IMR-90 (cell line): ENCODE results near the gene KCNMB2. TPM values are rescaled to one million over a fixed set of nuclear protein-coding genes. Genes with fewer than 3 reads are reported as not detected.

ENCODE experiments used
- ATAC-seq: fragments of 200-7000 bp; cut with Tn5 transposase; 2 replicates; pipeline ENCODE4 v1.9.1; 2020; ENCODE audit warnings: low read depth, mild to moderate bottlenecking, moderate library complexity
- BruUV-seq: library from RNA; stranded (reverse); fragments of 400-500 nt; replicated peaks from 2 replicates; lab custom pipeline; 2021; lab: Mats Ljungman, UMichigan
- CTCF ChIA-PET: fragments of 300-600 bp; formaldehyde crosslinking; extraction: SDS; loops from one replicate; lab custom pipeline; 2021; ENCODE audit warnings: antibody characterized with exemption; lab: Yijun Ruan, JAX
- POLR2A ChIA-PET: fragments of 300-600 bp; sonication (Branson Sonifier 250); formaldehyde crosslinking; loops from one replicate; lab custom pipeline; 2022; ENCODE audit warnings: antibody characterized with exemption; ENCODE audit not compliant: unreplicated experiment; lab: Charles Lee
- DNase-seq: peaks from one replicate; pipeline ENCODE4 v3.0.0; 2013
- H2AFZ ChIP-seq: replicated peaks from 2 replicates; pipeline ENCODE3; 2013; ENCODE audit warnings: low read length, mild to moderate bottlenecking; ENCODE audit not compliant: poor library complexity
- H2AK5ac ChIP-seq: 2 replicates; pipeline ENCODE4 v1.6.1; 2013; ENCODE audit warnings: low read depth, low read length, inconsistent platforms
- H2AK9ac ChIP-seq: replicated peaks from 2 replicates; pipeline ENCODE3; 2013; ENCODE audit warnings: mild to moderate bottlenecking, low read depth, low read length, moderate library complexity; ENCODE audit not compliant: poor library complexity
- H2BK120ac ChIP-seq: 2 replicates; pipeline ENCODE4 v1.6.1; 2013; ENCODE audit warnings: low read depth, low read length, inconsistent platforms
- H2BK15ac ChIP-seq: 3 replicates; pipeline ENCODE4 v1.6.1; 2013; ENCODE audit warnings: low read depth, low read length, inconsistent platforms
- H2BK20ac ChIP-seq: 2 replicates; pipeline ENCODE4 v1.6.1; 2013; ENCODE audit warnings: low read depth, mild to moderate bottlenecking, inconsistent platforms, low read length, moderate library complexity
- H2BK5ac ChIP-seq: 2 replicates; pipeline ENCODE4 v1.6.1; 2013; ENCODE audit warnings: mild to moderate bottlenecking, low read depth, low read length, inconsistent platforms; ENCODE audit not compliant: poor library complexity, severe bottlenecking
- H3K14ac ChIP-seq: replicated peaks from 2 replicates; pipeline ENCODE4 v1.6.1; 2013; ENCODE audit warnings: low read depth, low read length, inconsistent platforms
- H3K18ac ChIP-seq: 2 replicates; pipeline ENCODE4 v1.6.1; 2013; ENCODE audit warnings: low read depth, low read length, control low read depth
- H3K23ac ChIP-seq: 2 replicates; pipeline ENCODE4 v1.6.1; 2013; ENCODE audit warnings: low read depth, low read length, inconsistent platforms
- H3K27ac ChIP-seq: 2 replicates; pipeline ENCODE4 v1.5.1; 2013; ENCODE audit warnings: mild to moderate bottlenecking, control low read depth, low read length; ENCODE audit not compliant: insufficient read depth
- H3K27me3 ChIP-seq: 2 replicates; pipeline ENCODE4 v1.6.1; 2013; ENCODE audit warnings: low read length; ENCODE audit not compliant: control insufficient read depth, insufficient read depth
- H3K36me3 ChIP-seq: 2 replicates; pipeline ENCODE4 v1.6.1; 2013; ENCODE audit warnings: low read length, mixed read lengths; ENCODE audit not compliant: control insufficient read depth, insufficient read depth
- H3K4ac ChIP-seq: 2 replicates; pipeline ENCODE4 v1.6.1; 2013; ENCODE audit warnings: low read depth, low read length, inconsistent platforms
- H3K4me1 ChIP-seq: 2 replicates; pipeline ENCODE4 v1.6.1; 2013; ENCODE audit warnings: low read length, mixed read lengths; ENCODE audit not compliant: control insufficient read depth, insufficient read depth
- H3K4me2 ChIP-seq: 2 replicates; pipeline ENCODE4 v1.6.1; 2013; ENCODE audit warnings: low read depth, mild to moderate bottlenecking, control low read depth, low read length, moderate library complexity
- H3K4me3 ChIP-seq: 2 replicates; pipeline ENCODE4 v1.5.1; 2013; ENCODE audit warnings: low read depth, mild to moderate bottlenecking, control low read depth, low read length, moderate library complexity; ENCODE audit not compliant: insufficient read depth
- H3K56ac ChIP-seq: 2 replicates; pipeline ENCODE4 v1.6.1; 2013; ENCODE audit warnings: low read length, inconsistent platforms; ENCODE audit not compliant: insufficient read depth; ENCODE audit errors: extremely low read depth
- H3K79me1 ChIP-seq, 2 experiments: 2 replicates each; pipeline ENCODE4 v1.6.1; 2013; ENCODE audit warnings: low read length in 2 of 2, inconsistent platforms in 1 of 2, low read depth in 1 of 2
- H3K9ac ChIP-seq: 2 replicates; pipeline ENCODE4 v1.6.1; 2013; ENCODE audit warnings: low read depth, low read length, control low read depth
- H3K9me1 ChIP-seq: 2 replicates; pipeline ENCODE4 v1.6.1; 2013; ENCODE audit warnings: low read length, inconsistent platforms; ENCODE audit not compliant: insufficient read depth
- H3K9me3 ChIP-seq: 2 replicates; pipeline ENCODE4 v1.6.1; 2013; ENCODE audit warnings: low read length; ENCODE audit not compliant: control insufficient read depth, insufficient read depth
- H4K20me1 ChIP-seq: 2 replicates; pipeline ENCODE4 v1.6.1; 2013; ENCODE audit warnings: low read length, inconsistent platforms; ENCODE audit not compliant: insufficient read depth
- H4K5ac ChIP-seq: 2 replicates; pipeline ENCODE4 v1.6.1; 2013; ENCODE audit warnings: mild to moderate bottlenecking, low read depth, low read length, control low read depth
- H4K8ac ChIP-seq, 2 experiments: 2 replicates each; pipeline ENCODE4 v1.6.1; 2013; ENCODE audit warnings: low read depth in 2 of 2, low read length in 2 of 2, control low read depth in 1 of 2, inconsistent platforms in 1 of 2
- H4K91ac ChIP-seq: 2 replicates; pipeline ENCODE4 v1.6.1; 2013; ENCODE audit warnings: low read depth, low read length, inconsistent platforms; ENCODE audit not compliant: insufficient read depth
- BHLHE40 ChIP-seq: fragments of 150-350 bp; IDR thresholded peaks from 2 replicates; pipeline ENCODE4 v1.6.1; 2016; ENCODE audit warnings: mild to moderate bottlenecking, low read depth, low read length
- CEBPB ChIP-seq: IDR thresholded peaks from 2 replicates; pipeline ENCODE4 v1.6.1; 2012; ENCODE audit warnings: low read depth, low read length, improper control_type of control experiment
- CHD1 ChIP-seq: IDR thresholded peaks from 2 replicates; pipeline ENCODE4 v1.6.1; 2012; ENCODE audit warnings: low read depth, low read length, improper control_type of control experiment
- CTCF ChIP-seq: conservative IDR thresholded peaks from 2 replicates; pipeline ENCODE4 v1.5.1; 2012; ENCODE audit warnings: mild to moderate bottlenecking, low read depth, low read length, improper control_type of control experiment
- ELK1 ChIP-seq: fragments of 150-350 bp; IDR thresholded peaks from 2 replicates; pipeline ENCODE4 v1.6.1; 2016; ENCODE audit warnings: low read depth, mild to moderate bottlenecking, low read length, moderate library complexity, borderline replicate concordance
- FOS ChIP-seq: fragments of 150-350 bp; IDR thresholded peaks from 2 replicates; pipeline ENCODE4 v1.6.1; 2016; ENCODE audit warnings: low read depth, low read length
- MAFK ChIP-seq: IDR thresholded peaks from 2 replicates; pipeline ENCODE4 v1.6.1; 2012; ENCODE audit warnings: low read depth, low read length, improper control_type of control experiment
- MAZ ChIP-seq: IDR thresholded peaks from 2 replicates; pipeline ENCODE4 v1.6.1; 2012; ENCODE audit warnings: low read depth, mild to moderate bottlenecking, low read length, improper control_type of control experiment, moderate library complexity, borderline replicate concordance
- MXI1 ChIP-seq: IDR thresholded peaks from 2 replicates; pipeline ENCODE4 v1.6.1; 2012; ENCODE audit warnings: low read depth, mild to moderate bottlenecking, low read length, moderate library complexity, borderline replicate concordance
- NFE2L2 ChIP-seq: fragments of 150-350 bp; IDR thresholded peaks from 2 replicates; pipeline ENCODE4 v1.6.1; 2016; ENCODE audit warnings: low read depth, mild to moderate bottlenecking, low read length
- POLR2A ChIP-seq: IDR thresholded peaks from 2 replicates; pipeline ENCODE4 v1.6.1; 2012; ENCODE audit warnings: mild to moderate bottlenecking, low read depth, low read length
- RAD21 ChIP-seq: IDR thresholded peaks from 2 replicates; pipeline ENCODE4 v1.6.1; 2012; ENCODE audit warnings: low read length, improper control_type of control experiment
- RCOR1 ChIP-seq: IDR thresholded peaks from 2 replicates; pipeline ENCODE4 v1.6.1; 2012; ENCODE audit warnings: mild to moderate bottlenecking, low read length, improper control_type of control experiment; ENCODE audit not compliant: insufficient replicate concordance
- RFX5 ChIP-seq: IDR thresholded peaks from 2 replicates; pipeline ENCODE4 v1.8.0; 2012; ENCODE audit warnings: low read depth, mild to moderate bottlenecking, low read length, moderate library complexity
- SMC3 ChIP-seq: fragments of 150-350 bp; IDR thresholded peaks from 2 replicates; pipeline ENCODE4 v1.6.1; 2016; ENCODE audit warnings: low read depth, mild to moderate bottlenecking, antibody characterized with exemption, low read length, moderate library complexity
- USF2 ChIP-seq: fragments of 150-350 bp; IDR thresholded peaks from 2 replicates; pipeline ENCODE4 v1.6.1; 2017; ENCODE audit warnings: mild to moderate bottlenecking, antibody characterized with exemption, low read length, low read depth
- dilution Hi-C: fragments of 300-500 bp; cut with HindIII; formaldehyde crosslinking; loops from one replicate; pipeline ENCODE4 v1.14.3; 2018; ENCODE audit warnings: low sequenced_read_pairs; ENCODE audit not compliant: unreplicated experiment
- in situ Hi-C: fragments of 300-500 bp; cut with MboI; formaldehyde crosslinking; loops from 3 replicates; pipeline ENCODE4 v1.14.3; 2019; ENCODE audit warnings: low sequenced_read_pairs, inconsistent platforms, mixed read lengths
- intact Hi-C: fragments of 100-400 bp; cut with micrococcal nuclease; formaldehyde crosslinking; loops from 2 replicates; pipeline ENCODE4 v1.10.0; 2022
- polyA plus RNA-seq, 3 experiments: library from polyadenylated mRNA; depleted of rRNA; stranded (reverse); fragments of >200 nt; gene quantifications; 2 replicates each; pipeline ENCODE4 v1.2.3, GENCODE V29; 2012; ENCODE audit warnings: low replicate concordance in 1 of 3
- total RNA-seq: library from RNA; depleted of rRNA; stranded (reverse); fragments of >200 nt; gene quantifications from 2 replicates; pipeline ENCODE4 v1.2.3, GENCODE V29; 2012

The KCNMB2 gene
- total and polyA plus RNA-seq, 2 of the 4 experiments (the other 2 are of a cell fraction): not detected

GRCh38 chr3:178827285-178827856 lies 291.1 kb downstream of the KCNMB2 start:
- DNase-seq: no peak
- ATAC-seq: no peak
- H2AK9ac ChIP-seq: no peak overlapping the region
- no peak overlapping the region for H3K9ac ChIP-seq
- no peaks in the 10 kb centered on the region for H4K20me1 ChIP-seq
- H2AFZ ChIP-seq: no peak overlapping the region
- no peak overlapping the region for H3K56ac ChIP-seq
- H3K9me1 ChIP-seq: no peaks in the 10 kb centered on the region
- H3K27me3 ChIP-seq: no peaks in the 10 kb centered on the region
- no peak overlapping the region for H4K8ac ChIP-seq
- TF ChIP-seq CHD1 (no peak), RCOR1 (no peak), USF2 (no peak), FOS (no peak), SMC3 (no peak), ELK1 (no peak), MAFK (no peak), RFX5 (no peak), CTCF (no peak), MAZ (no peak), NFE2L2 (no peak), POLR2A (no peak), BHLHE40 (no peak), CEBPB (no peak), MXI1 (no peak), RAD21 (no peak)
- no peak overlapping the region for H3K18ac ChIP-seq
- no peak overlapping the region for H3K14ac ChIP-seq
- H3K4me1 ChIP-seq: no peaks in the 10 kb centered on the region
- H3K9me3 ChIP-seq: no peaks in the 10 kb centered on the region
- intact Hi-C loops: no loop called here
- CTCF ChIA-PET: interaction anchor here (1.1 to 1.8 kb wide), 2 partner anchors 11 to 44 kb away, joined by 5 to 7 read pairs; no protein-coding TSS in a partner anchor
- no peak overlapping the region for H2BK120ac ChIP-seq
- H3K4ac ChIP-seq: no peak overlapping the region
- no peak overlapping the region for H2BK15ac ChIP-seq
- dilution Hi-C loops: no loop called here
- no peak overlapping the region for H2AK5ac ChIP-seq
- H3K4me2 ChIP-seq: no peak overlapping the region
- no peak overlapping the region for H3K4me3 ChIP-seq
- H3K27ac ChIP-seq: no peak overlapping the region
- H2BK20ac ChIP-seq: no peak overlapping the region
- no peaks in the 10 kb centered on the region for H3K79me1 ChIP-seq
- H4K5ac ChIP-seq: no peak overlapping the region
- H3K23ac ChIP-seq: no peak overlapping the region
- H4K91ac ChIP-seq: no peak overlapping the region
- in situ Hi-C loops: no loop called here
- no peak overlapping the region for H2BK5ac ChIP-seq
- no TSS peak for BruUV-seq
- H3K36me3 ChIP-seq: no peaks in the 10 kb centered on the region
- POLR2A ChIA-PET: no interaction called here
